ENCODE data around the gene C19orf47.

DNA sequence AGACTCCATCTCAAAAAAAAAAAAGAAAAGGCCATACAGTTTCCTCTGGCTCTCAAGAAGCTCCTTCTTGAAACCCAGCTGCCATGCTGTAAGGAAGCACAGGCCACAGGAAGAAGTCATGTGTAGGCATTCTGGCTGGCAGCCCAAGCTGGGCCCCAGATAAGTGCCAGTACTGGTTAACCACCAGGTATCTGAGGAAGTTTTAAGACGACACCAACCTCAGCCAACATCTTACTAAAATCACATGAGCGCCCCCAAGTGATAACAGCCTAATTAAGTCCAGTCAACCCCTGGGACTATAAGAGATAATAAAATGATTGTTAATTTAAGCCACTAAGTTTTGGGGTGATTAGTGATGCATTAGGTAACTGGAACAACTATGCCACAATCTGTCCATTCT is 35.7 kb downstream of the C19orf47 start:
- TF ChIP-seq, protein P1, sequence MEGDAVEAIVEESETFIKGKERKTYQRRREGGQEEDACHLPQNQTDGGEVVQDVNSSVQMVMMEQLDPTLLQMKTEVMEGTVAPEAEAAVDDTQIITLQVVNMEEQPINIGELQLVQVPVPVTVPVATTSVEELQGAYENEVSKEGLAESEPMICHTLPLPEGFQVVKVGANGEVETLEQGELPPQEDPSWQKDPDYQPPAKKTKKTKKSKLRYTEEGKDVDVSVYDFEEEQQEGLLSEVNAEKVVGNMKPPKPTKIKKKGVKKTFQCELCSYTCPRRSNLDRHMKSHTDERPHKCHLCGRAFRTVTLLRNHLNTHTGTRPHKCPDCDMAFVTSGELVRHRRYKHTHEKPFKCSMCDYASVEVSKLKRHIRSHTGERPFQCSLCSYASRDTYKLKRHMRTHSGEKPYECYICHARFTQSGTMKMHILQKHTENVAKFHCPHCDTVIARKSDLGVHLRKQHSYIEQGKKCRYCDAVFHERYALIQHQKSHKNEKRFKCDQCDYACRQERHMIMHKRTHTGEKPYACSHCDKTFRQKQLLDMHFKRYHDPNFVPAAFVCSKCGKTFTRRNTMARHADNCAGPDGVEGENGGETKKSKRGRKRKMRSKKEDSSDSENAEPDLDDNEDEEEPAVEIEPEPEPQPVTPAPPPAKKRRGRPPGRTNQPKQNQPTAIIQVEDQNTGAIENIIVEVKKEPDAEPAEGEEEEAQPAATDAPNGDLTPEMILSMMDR (conservative IDR thresholded peaks at IDR 0.05; ENCODE audit: low read length), result peak; percentile 58
- TF ChIP-seq EZH2phosphoT487 (IDR thresholded peaks at IDR 0.05; ENCODE audit: borderline replicate concordance), result no peak

All from Loucy (cell line).